OCI-LY7 (cell line): ENCODE measurements around the gene SPRR3. TPM values are rescaled to one million over a fixed set of nuclear protein-coding genes. Genes with fewer than 3 reads are reported as not detected.

Experiments
- BruUV-seq: library from RNA; stranded (reverse); fragments of 400-500 nt; replicated peaks from 2 replicates; lab custom pipeline; 2021; lab: Mats Ljungman, UMichigan
- CTCF ChIA-PET: fragments of 300-600 bp; sonication (Branson Sonifier 250); formaldehyde crosslinking; loops from one replicate; lab custom pipeline; 2022; ENCODE audit warnings: antibody characterized with exemption; ENCODE audit not compliant: unreplicated experiment; lab: Charles Lee
- POLR2A ChIA-PET: fragments of 300-600 bp; sonication (Branson Sonifier 250); formaldehyde crosslinking; loops from one replicate; lab custom pipeline; 2022; ENCODE audit warnings: antibody characterized with exemption; lab: Charles Lee
- DNase-seq: peaks from one replicate; pipeline ENCODE4 v3.0.0-alpha.2; 2015; ENCODE audit warnings: low spot score
- H2AFZ ChIP-seq: fragments of 200-600 bp; sonication (generic), shearing (Covaris generic); 2 replicates; pipeline ENCODE4 v1.6.1; 2014; ENCODE audit warnings: mild to moderate bottlenecking, antibody characterized with exemption, low read length, moderate library complexity
- H3K27ac ChIP-seq: fragments of 200-600 bp; sonication (generic); 2 replicates; pipeline ENCODE4 v1.5.1; 2014; ENCODE audit warnings: mixed run types, low read depth, mild to moderate bottlenecking, moderate library complexity, low read length, inconsistent platforms; ENCODE audit not compliant: poor library complexity, severe bottlenecking
- H3K36me3 ChIP-seq: fragments of 200-600 bp; sonication (generic); 2 replicates; pipeline ENCODE4 v1.6.1; 2014; ENCODE audit warnings: mild to moderate bottlenecking, antibody characterized with exemption, low read length, moderate library complexity, mixed read lengths; ENCODE audit not compliant: insufficient read depth
- H3K4me1 ChIP-seq: fragments of 200-600 bp; sonication (generic); 2 replicates; pipeline ENCODE4 v1.5.1; 2014; ENCODE audit warnings: mild to moderate bottlenecking, low read length; ENCODE audit not compliant: insufficient read depth, poor library complexity, severe bottlenecking
- H3K4me2 ChIP-seq: fragments of 200-600 bp; sonication (generic); 2 replicates; pipeline ENCODE4 v1.6.1; 2014; ENCODE audit warnings: mild to moderate bottlenecking, low read length
- H3K4me3 ChIP-seq: fragments of 200-600 bp; sonication (generic); 2 replicates; pipeline ENCODE4 v1.5.1; 2014; ENCODE audit warnings: mild to moderate bottlenecking, low read depth, low read length; ENCODE audit not compliant: poor library complexity, severe bottlenecking
- H3K79me2 ChIP-seq: fragments of 200-600 bp; sonication (generic); 2 replicates; pipeline ENCODE4 v1.6.1; 2016; ENCODE audit warnings: low read depth, mild to moderate bottlenecking, low read length, moderate library complexity, mixed read lengths; ENCODE audit not compliant: insufficient read depth
- H3K9me2 ChIP-seq: fragments of 200-600 bp; sonication (generic); 2 replicates; pipeline ENCODE4 v1.6.1; 2016; ENCODE audit warnings: mild to moderate bottlenecking, low read length, mixed read lengths; ENCODE audit not compliant: insufficient read depth
- H3K9me3 ChIP-seq: fragments of 200-600 bp; sonication (generic); 2 replicates; pipeline ENCODE4 v1.6.1; 2014; ENCODE audit warnings: mild to moderate bottlenecking, mixed run types, low read length, mixed read lengths
- H4K20me1 ChIP-seq: fragments of 200-600 bp; sonication (generic); 2 replicates; pipeline ENCODE4 v1.6.1; 2014; ENCODE audit warnings: mild to moderate bottlenecking, antibody characterized with exemption, low read length, moderate library complexity, mixed read lengths; ENCODE audit not compliant: insufficient read depth
- CTCF ChIP-seq: fragments of 200-600 bp; sonication (generic); conservative IDR thresholded peaks from 2 replicates; pipeline ENCODE4 v1.5.1; 2014; ENCODE audit warnings: mild to moderate bottlenecking, antibody characterized with exemption, low read length, moderate library complexity, mixed read lengths
- EZH2phosphoT487 ChIP-seq: fragments of 200-600 bp; sonication (generic); IDR thresholded peaks from 2 replicates; pipeline ENCODE4 v1.6.1; 2018; ENCODE audit warnings: low read depth, borderline replicate concordance, mild to moderate bottlenecking, mixed run types, antibody characterized with exemption, low read length, moderate library complexity, mixed read lengths
- intact Hi-C: fragments of 100-400 bp; cut with micrococcal nuclease; formaldehyde crosslinking; loops from one replicate; pipeline ENCODE4 v1.10.0; 2022; ENCODE audit not compliant: unreplicated experiment
- total RNA-seq, 2 experiments: library from RNA; depleted of rRNA in 1 of 2; stranded (reverse); fragments of >200 nt in 1 of 2; shearing (Covaris generic) in 1 of 2; gene quantifications; 2 replicates each; pipeline ENCODE4 v1.2.3, GENCODE V29; 2014 to 2022

Gene SPRR3
- total RNA-seq, 2 experiments from 2014 or later, result not detected

GRCh38 chr1:152957561-152957960 lies 44.0 kb upstream of the SPRR3 start:
- Histone ChIP-seq H3K9me3 (no peaks in the 10 kb centered on the region), H4K20me1 (no peaks in the 10 kb centered on the region), H3K27ac (no peak overlapping the region), H3K4me2 (no peak overlapping the region), H3K36me3 (no peaks in the 10 kb centered on the region), H2AFZ (no peak overlapping the region), H3K4me3 (no peak overlapping the region), H3K79me2 (no peaks in the 10 kb centered on the region), H3K9me2 (no peaks in the 10 kb centered on the region), H3K4me1 (no peaks in the 10 kb centered on the region)
- intact Hi-C loops, result no loop called here
- CTCF ChIA-PET, result no interaction called here
- POLR2A ChIA-PET, result no interaction called here
- no TSS peak for BruUV-seq
- TF ChIP-seq CTCF, result no peak
- no peak for DNase-seq

DNA sequence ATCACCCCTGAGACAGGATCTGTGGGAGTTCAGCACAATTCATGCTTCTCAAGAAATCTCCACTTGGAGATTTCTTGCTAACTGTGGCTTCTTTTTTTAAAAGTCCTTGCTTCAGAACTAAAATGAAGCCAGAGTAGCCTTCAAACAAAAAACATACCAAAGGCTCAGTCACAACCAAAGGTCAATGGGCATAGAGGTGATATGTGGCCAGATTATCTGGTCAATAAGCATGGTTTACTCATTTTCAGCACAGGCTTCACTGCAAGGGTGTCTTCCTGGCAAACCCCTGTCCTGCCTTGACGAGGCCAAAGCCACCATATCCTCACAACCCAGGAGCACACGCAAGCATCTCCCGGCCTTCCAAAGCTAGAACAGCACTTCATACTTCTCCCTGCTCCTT lies 42.3 kb upstream of the SPRR3 start:
- Histone ChIP-seq H3K9me3 (no peaks in the 10 kb centered on the region), H3K9me2 (no peaks in the 10 kb centered on the region), H3K4me1 (no peaks in the 10 kb centered on the region), H3K36me3 (no peaks in the 10 kb centered on the region), H3K79me2 (no peaks in the 10 kb centered on the region), H3K27ac (no peak overlapping the region), H3K4me3 (no peak overlapping the region), H3K4me2 (no peak overlapping the region), H2AFZ (no peak overlapping the region), H4K20me1 (no peaks in the 10 kb centered on the region)
- intact Hi-C loops, result no loop called here
- BruUV-seq, result no TSS peak
- ChIA-PET CTCF (no interaction called here), POLR2A (no interaction called here)
- DNase-seq, result no peak
- TF ChIP-seq EZH2phosphoT487 (no peak), CTCF (no peak)

- TF ChIP-seq CTCF (no peak), EZH2phosphoT487 (no peak)
- Histone ChIP-seq H3K27ac (no peak overlapping the region), H3K4me3 (no peak overlapping the region), H3K36me3 (no peaks in the 10 kb centered on the region), H3K4me1 (no peaks in the 10 kb centered on the region), H3K79me2 (no peaks in the 10 kb centered on the region), H3K9me2 (no peaks in the 10 kb centered on the region), H4K20me1 (no peaks in the 10 kb centered on the region), H3K9me3 (no peaks in the 10 kb centered on the region), H3K4me2 (no peak overlapping the region), H2AFZ (no peak overlapping the region)
- no peak for DNase-seq
- ChIA-PET POLR2A (no interaction called here), CTCF (no interaction called here)
- intact Hi-C loops, result no loop called here
- BruUV-seq, result no TSS peak
Measured at GRCh38 chr1:152959801-152960451, 41.6 kb upstream of the SPRR3 start.
